ENCODE data around the gene ABLIM2.

The ABLIM2 gene

DNA sequence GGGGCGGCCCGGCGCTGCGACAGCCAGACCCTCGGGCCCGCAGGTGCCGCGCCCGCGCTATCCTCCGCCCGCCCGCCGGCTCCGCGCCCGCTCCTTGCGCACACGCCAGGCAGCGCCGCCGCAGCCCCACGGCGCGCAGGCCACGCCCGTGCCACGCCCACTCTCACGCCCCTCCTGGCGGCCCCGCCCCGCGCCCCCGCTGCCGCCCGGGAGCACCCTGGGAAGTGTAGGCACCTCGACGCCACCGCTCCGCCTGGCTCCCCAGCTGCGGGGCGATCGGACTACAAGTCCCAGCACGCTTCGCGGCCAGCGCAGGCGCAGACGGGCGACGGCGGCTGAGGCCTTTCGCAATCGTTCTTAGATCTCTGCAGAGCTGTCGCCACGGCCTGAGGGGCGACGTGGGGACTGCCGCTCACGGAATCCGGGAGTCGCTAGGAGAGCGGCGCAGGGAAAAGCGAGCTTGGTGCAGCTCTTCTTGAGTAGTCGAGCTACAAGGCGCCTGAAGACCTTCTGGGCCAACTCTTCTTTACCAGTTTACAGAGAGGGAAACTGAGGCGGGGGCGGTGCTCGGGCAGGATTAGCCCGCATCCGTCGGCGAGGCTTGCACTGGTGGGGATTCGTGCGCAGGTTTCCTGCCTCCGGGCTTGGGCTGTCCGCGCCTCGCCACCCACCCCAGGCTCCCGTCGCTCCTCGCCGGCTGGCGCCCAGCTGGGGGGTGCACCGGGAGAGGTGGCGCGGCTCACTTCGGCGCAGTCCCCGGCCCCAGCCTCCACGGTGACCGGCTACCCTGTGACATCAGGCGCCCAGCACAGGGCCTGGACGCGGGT lies at the start of gene ABLIM2:
TSS of gene ABLIM2 (minus strand) at position 104 of the 827 bp plus-strand sequence. CDS start 124 bp downstream, outside the sequence.
- DNase-seq, result peak; percentile 86

- DNase-seq, result no peak
Measured at GRCh38 chr4:8207314-8207713, 48.7 kb upstream of the ABLIM2 start.

- no peak for DNase-seq
Measured at GRCh38 chr4:8205749-8206611, 47.4 kb upstream of the ABLIM2 start.

DNA sequence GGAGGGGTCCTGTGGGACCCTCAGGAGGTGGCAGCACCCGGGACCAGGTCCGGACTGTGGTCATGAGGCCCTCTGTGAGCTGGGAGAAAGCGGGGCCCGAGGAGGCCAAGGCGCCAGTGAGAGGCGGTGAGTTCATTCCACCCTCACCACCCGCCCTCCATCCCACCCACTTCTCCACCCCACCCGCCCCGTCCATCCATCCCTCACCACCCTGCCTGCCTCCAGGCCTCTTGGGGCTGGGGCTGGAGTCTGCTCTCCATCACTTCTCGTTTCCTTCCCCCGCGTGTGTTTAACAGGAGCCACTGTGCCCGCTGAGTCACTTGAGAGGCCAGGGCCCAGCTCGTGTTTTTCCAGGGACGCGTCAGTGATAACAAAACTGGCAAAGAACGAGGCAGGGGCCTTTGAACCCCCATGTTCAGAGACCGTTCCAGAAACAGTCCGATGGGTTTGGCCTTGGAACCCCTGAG lies 46.7 kb upstream of the ABLIM2 start:
- no peak for DNase-seq

GRCh38 chr4:8204576-8205227 lies 46.1 kb upstream of the ABLIM2 start:
- DNase-seq, result no peak

GRCh38 chr4:8203817-8204216 lies 45.2 kb upstream of the ABLIM2 start:
- no peak for DNase-seq

- DNase-seq, result no peak
Measured at GRCh38 chr4:8203052-8203401, 44.4 kb upstream of the ABLIM2 start.

- DNase-seq, result no peak
Measured at GRCh38 chr4:8202108-8203051, 43.8 kb upstream of the ABLIM2 start.

DNA sequence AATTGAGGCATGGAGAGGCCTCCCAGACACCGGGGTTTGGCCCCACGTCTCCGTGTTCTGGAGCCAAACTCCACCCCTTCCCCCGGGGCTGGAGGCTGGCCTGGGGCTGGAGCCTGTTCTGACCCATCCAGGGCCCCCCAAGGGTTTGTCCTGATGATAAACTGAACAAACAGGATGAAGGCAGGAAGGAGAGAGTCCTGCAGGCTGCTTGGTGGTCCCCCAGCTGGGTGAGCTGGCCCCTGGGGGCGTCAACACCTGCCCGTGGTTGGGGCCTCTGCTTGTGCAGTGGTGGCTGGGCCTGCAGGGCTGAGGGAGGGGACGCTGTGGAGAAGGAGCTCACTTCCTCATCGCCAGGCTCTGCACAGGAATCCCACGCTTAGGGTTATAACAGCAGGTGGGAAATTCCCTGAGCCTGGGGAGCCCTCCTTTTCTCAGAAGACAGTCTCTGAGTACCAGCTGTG lies 42.7 kb upstream of the ABLIM2 start:
- no peak for DNase-seq

DNA sequence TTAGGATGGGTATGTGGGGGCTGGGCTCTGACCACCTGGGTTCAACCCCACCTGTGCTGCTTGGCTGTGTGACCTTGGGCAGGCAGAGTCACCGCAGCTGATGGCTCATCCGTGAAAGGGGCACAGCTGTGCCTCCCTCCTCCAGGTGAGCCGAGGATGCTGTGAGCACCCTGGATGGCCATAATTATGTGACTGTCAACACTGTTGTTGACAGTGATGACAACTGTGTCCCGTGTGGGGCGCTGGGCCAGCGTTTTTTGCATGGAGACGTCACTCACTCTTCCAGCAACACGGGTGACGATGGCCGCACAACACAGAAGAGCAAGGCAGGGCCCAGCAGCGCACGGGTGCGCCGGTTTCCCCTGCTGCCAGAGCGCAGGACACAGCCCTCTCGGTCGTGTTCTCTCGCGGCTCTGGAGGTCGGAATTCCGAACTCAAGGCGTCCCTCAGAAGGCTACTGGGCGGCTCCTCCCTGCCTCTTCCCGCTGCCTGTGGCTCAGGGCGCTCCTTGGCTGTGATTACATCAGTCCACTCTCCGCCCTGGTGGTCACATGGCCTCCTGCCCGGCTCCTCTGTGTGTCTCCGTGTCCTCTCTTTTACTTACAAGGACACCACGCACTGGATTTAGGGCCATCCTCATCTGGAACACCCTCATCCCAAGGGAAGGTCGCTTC lies 41.8 kb upstream of the ABLIM2 start:
- no peak for DNase-seq

GRCh38 chr4:8199594-8200301 lies 41.1 kb upstream of the ABLIM2 start:
- DNase-seq, result no peak

DNA sequence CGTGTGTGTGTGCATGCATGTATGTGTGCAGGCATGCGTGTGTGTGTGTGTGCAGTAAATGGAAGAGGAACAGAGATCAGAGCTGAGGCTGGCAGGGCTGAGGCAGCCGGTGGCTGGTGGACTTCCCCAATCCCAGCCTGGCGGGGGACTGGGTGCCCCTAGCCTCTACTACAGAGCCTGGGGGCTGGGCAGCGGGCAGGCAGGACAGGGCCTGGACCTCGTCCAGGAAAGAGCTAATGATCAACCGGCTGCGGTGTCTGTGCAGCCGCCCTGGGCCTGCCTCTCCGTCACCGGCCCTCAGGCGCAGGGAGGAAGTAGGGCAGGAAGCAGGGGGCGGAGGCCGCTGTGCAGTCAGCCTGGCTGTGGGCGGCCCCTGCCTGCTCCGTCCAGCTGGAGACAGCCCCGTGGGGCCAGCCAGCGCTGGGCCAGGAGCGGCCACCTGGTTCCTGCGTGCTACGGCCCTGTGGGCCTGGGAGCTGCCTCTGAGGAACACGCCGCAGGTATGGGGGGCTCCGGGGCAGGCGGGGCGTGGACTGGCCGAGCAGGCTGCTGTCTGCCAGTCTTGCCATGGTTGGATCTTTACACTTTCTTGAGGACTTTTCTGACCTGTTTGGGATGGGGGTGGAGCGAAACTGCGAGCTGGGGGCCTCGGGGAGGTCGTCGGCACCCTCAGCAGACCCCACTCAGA lies 40.4 kb upstream of the ABLIM2 start, which contains the start of gene SH3TC1:
TSS of gene SH3TC1 (plus strand) at position 385 of the 688 bp plus-strand sequence. CDS start 5,905 bp downstream, outside the sequence.
- no peak for DNase-seq

DNA sequence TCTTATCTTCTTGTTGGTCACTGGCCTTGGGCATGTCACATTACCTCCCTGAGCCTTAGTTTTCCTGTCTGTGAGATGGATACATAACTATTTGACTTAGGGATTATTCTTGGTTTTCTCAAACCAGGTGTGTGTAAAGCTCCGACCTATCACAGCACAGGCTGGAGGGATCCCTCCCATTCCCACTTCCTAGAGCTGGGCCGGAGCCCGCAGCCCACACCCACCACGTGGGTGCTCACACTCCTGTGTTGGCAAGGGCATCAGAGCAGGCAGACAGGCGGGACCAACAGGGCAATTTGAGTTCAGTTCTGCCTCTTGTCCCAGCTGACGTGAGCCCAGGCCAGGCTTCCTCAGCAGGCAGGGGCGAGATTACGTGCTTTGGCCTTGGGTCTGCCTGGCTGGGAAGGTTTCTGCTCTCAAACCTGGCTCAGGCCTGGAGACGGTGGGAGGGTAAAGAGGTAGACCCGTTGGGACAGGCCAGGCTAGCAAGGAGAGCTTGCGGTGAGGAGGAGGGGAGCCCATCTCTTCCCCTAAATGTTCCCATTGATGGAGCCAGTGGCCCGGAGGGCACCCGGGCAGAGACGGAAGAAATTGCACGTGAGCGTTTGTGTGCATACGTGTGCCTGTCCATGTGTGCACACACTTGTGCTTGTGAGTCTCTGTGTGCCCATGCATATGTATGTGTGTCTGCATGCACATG lies 39.7 kb upstream of the ABLIM2 start:
- DNase-seq, result no peak

GRCh38 chr4:8197521-8197920 lies 38.9 kb upstream of the ABLIM2 start:
- DNase-seq, result no peak

GRCh38 chr4:8195841-8196458 lies 37.3 kb upstream of the ABLIM2 start:
- DNase-seq, result no peak

- DNase-seq, result no peak
Measured at GRCh38 chr4:8195431-8195830, 36.8 kb upstream of the ABLIM2 start.

GRCh38 chr4:8194306-8195242 lies 36.0 kb upstream of the ABLIM2 start:
- no peak for DNase-seq
